Body of pancreas (tissue), 4 donors: ENCODE results near the gene FER. TPM values are rescaled to one million over a fixed set of nuclear protein-coding genes. Genes with fewer than 3 reads are reported as not detected.
"Not testable (repeated sequence)": the region's sequence is repeated elsewhere in the genome, so short reads cannot be mapped to it uniquely, and the experiment has no call there.

Source experiments
- ATAC-seq: fragments of 150-250 bp; one replicate; pipeline ENCODE4 v1.9.1; 2016
- DNase-seq, 4 donors: peaks; one replicate each; pipeline ENCODE4 v3.0.0-alpha.2; 2019
- H3K27ac ChIP-seq, 4 donors: fragments of 200-600 bp; sonication (generic); 1 replicate in 3 of 4; 2 replicates in 1 of 4; pipeline versions ENCODE4 v1.5.1 to v1.6.1; 2016 to 2019; ENCODE audit warnings: mild to moderate bottlenecking in 1 of 4, mixed read lengths in 1 of 4, moderate library complexity in 1 of 4
- H3K27me3 ChIP-seq, 2 donors: fragments of 200-600 bp; sonication (generic); one replicate each; pipeline ENCODE4 v1.6.0; 2016; ENCODE audit warnings: mild to moderate bottlenecking in 1 of 2
- H3K36me3 ChIP-seq, 2 donors: fragments of 200-600 bp; sonication (generic); replicated peaks in 1 of 2; 2 replicates each; pipeline ENCODE4 v1.5.1; 2016; ENCODE audit warnings: low read depth in 2 of 2; ENCODE audit not compliant: insufficient read depth in 1 of 2
- H3K4me1 ChIP-seq: fragments of 200-600 bp; sonication (generic); one replicate; pipeline ENCODE4 v1.6.0; 2016
- H3K4me3 ChIP-seq, 2 donors: fragments of 200-600 bp; sonication (generic); 1 replicate in 1 of 2; 2 replicates in 1 of 2; pipeline ENCODE4 v1.5.1; 2016 to 2019
- H3K9me3 ChIP-seq, 3 donors: fragments of 200-600 bp; sonication (generic); 1 replicate in 2 of 3; 2 replicates in 1 of 3; pipeline ENCODE4 v1.5.1; 2016
- CTCF ChIP-seq, 7 experiments: fragments of 450-650 bp in 4 of 7; fragments of 200-600 bp in 3 of 7; sonication (generic) in 3 of 7; IDR thresholded peaks; one replicate each; pipeline ENCODE4 v1.5.1; 2016 to 2019; ENCODE audit warnings: antibody characterized with exemption in 7 of 7
- POLR2A ChIP-seq, 3 donors: fragments of 450-650 bp; IDR thresholded peaks; one replicate each; pipeline ENCODE4 v1.6.1; 2016; ENCODE audit warnings: antibody characterized with exemption in 3 of 3, mild to moderate bottlenecking in 2 of 3
- WGBS, 2 donors: methylation state at CpG; one replicate each; pipeline ENCODE4 v1.1.5; 2017; 5-methylcytosine and 5-hydroxymethylcytosine counted together
- intact Hi-C: fragments of 100-400 bp; cut with DNase I; formaldehyde crosslinking; loops from one replicate; pipeline ENCODE4 v1.15.1; 2023
- total RNA-seq, 2 donors: library from RNA; depleted of rRNA; stranded (reverse); fragments of >200 nt; gene quantifications; one replicate each; pipeline ENCODE4 v1.1.0, GENCODE V29; 2016

Gene FER
- total RNA-seq, 2 donors from 2014 or later: 7.9 to 13.2 TPM

- no peak for TF ChIP-seq POLR2A (IDR thresholded peaks at IDR 0.05)
- TF ChIP-seq CTCF (IDR thresholded peaks at IDR 0.05): no peak
- Histone ChIP-seq H3K9me3 (no peaks in the 10 kb centered on the region), H3K4me3 (no peak overlapping the region), H3K36me3 (no peaks in the 10 kb centered on the region), H3K27me3 (no peaks in the 10 kb centered on the region), H3K4me1 (peaks cover 4% of the 10 kb centered on the region), H3K27ac (no peak overlapping the region)
- ATAC-seq (no peak), DNase-seq (no peak)
- intact Hi-C loops: no loop called here
Measured at GRCh38 chr5:108765647-108766046, 17.9 kb downstream of the FER start.

DNA sequence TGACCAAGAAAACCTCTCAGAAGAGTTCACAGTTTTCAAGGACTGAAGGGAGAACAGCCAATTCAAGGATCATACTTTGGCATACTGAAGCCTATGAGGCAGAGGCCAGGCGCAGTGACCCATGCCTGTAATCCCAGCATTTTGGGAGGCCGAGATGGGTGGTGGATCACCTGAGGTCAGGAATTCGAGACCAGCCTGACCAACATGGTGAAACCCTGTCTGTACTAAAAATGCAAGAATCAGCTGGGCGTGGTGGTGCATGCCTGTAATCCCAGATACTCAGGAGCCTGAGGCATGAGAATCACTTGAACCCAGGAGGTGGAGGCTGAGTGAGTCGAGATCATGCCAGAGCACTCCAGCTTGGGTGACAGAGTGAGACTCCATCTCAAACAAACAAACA lies 19.2 kb downstream of the FER start:
- DNase-seq, H3K36me3 ChIP-seq, H3K9me3 ChIP-seq, H3K4me1 ChIP-seq, ATAC-seq, intact Hi-C loops, H3K27ac ChIP-seq, H3K4me3 ChIP-seq, H3K27me3 ChIP-seq: not testable (repeated sequence)
- WGBS, 2 donors: 82 to 87% methylated on average over 5 of the region's 5 CpGs

DNA sequence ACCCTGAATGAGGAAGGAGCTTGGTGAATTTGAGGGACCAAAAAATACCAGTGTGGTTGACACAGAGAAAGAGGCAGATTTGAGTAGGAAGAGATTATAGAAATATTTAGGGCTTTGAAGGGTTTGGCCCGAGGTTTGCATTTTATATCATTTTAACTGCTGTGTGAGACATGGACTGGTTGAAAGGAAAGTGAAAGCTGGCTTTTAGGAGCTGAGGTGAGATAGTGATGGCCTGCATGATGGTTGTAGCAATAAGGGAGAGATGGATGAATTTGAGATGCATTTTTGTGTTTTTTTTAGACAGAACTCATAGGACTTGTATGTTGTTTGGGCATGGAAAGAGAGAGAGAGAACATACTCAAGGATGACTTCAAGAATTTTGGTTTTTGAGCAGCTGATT lies 21.7 kb downstream of the FER start:
- Histone ChIP-seq H3K36me3 (no peaks in the 10 kb centered on the region), H3K9me3 (no peaks in the 10 kb centered on the region), H3K27ac (no peak overlapping the region), H3K4me3 (no peak overlapping the region), H3K27me3 (no peaks in the 10 kb centered on the region), H3K4me1 (no peaks in the 10 kb centered on the region)
- TF ChIP-seq POLR2A (IDR thresholded peaks at IDR 0.05) (no peak), CTCF (IDR thresholded peaks at IDR 0.05) (no peak)
- ATAC-seq (no peak), DNase-seq (no peak)
- intact Hi-C loops: no loop called here
- WGBS, 2 donors: 69 to 79% methylated on average over 1 of the region's 1 CpG

GRCh38 chr5:108772626-108773025 lies 24.9 kb downstream of the FER start:
- Histone ChIP-seq H3K27me3 (no peaks in the 10 kb centered on the region), H3K36me3 (no peaks in the 10 kb centered on the region), H3K4me3 (no peak overlapping the region), H3K4me1 (no peaks in the 10 kb centered on the region), H3K27ac (no peak overlapping the region), H3K9me3 (no peaks in the 10 kb centered on the region)
- WGBS, 2 donors: 57 to 58% methylated on average over 1 of the region's 1 CpG
- TF ChIP-seq POLR2A (IDR thresholded peaks at IDR 0.05) (no peak), CTCF (IDR thresholded peaks at IDR 0.05) (no peak)
- ATAC-seq (no peak), DNase-seq (no peak)
- intact Hi-C loops: no loop called here

DNA sequence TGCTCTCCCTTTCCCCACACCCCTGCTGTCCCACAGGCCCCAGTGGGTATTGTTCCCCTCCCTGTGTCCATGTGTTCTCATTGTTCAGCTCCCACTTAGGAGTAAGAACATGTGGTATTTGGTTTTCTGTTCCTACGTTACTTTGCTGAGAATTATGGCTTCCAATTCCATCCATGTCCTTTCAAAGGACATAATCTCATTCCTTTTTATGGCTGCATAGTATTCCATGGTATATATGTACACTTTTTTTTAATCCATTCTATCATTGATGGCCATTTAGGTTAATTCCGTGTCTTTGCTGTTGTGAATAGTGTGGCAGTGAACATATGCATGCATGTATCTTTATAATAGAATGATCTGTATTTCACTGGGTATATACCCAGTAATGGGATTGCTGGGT lies 25.6 kb downstream of the FER start:
- TF ChIP-seq CTCF (IDR thresholded peaks at IDR 0.05) (no peak), POLR2A (IDR thresholded peaks at IDR 0.05) (no peak)
- Histone ChIP-seq H3K4me3 (no peak overlapping the region), H3K27ac (no peak overlapping the region), H3K9me3 (no peaks in the 10 kb centered on the region), H3K4me1 (no peaks in the 10 kb centered on the region), H3K36me3 (no peaks in the 10 kb centered on the region), H3K27me3 (no peaks in the 10 kb centered on the region)
- intact Hi-C loops: no loop called here
- DNase-seq (no peak), ATAC-seq (no peak)
- 97 to 100% methylated on average over 2 of the region's 2 CpGs for WGBS, 2 donors

DNA sequence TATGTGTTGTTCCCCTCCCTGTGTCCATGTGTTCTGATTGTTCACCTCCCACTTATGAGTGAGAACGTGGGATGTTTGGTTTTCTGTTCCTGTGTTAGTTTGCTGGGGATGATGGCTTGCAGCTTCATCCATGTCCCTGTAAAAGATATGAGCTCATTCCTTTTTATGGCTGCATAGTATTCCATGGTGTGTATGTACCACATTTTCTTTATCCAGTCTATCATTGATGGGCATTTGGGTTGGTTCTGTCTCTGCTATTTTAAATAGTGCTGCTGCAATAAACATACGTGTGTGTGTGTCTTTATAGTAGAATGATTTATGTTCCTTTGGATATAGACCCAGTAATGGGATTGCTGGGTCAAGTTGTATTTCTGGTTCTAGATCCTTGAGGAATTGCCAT lies 26.4 kb downstream of the FER start:
- H3K36me3 ChIP-seq, H3K4me3 ChIP-seq, H3K4me1 ChIP-seq, H3K9me3 ChIP-seq, H3K27me3 ChIP-seq, H3K27ac ChIP-seq, intact Hi-C loops, DNase-seq, ATAC-seq: not testable (repeated sequence)
- WGBS, 2 donors: 88 to 93% methylated on average over 2 of the region's 2 CpGs

DNA sequence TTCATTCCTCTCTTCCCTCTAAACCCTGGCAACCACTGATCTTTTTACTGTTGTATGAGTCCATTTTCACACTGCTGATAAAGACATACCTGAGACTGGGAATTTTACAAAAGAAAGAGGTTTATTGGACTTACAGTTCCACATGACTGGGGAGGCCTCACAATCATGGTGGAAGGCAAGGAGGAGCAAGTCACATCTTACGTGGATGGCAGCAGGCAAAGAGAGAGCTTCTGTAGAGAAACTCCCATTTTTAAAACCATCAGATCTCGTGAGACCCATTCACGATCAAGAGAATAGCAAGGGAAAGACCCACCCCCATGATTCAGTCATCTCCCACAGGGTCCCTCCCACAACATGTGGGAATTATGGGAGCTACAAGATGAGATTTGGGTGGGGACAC lies 29.9 kb downstream of the FER start:
- H3K4me3 ChIP-seq, H3K9me3 ChIP-seq, H3K27me3 ChIP-seq, H3K27ac ChIP-seq, ATAC-seq, intact Hi-C loops, DNase-seq, H3K4me1 ChIP-seq, H3K36me3 ChIP-seq: not testable (repeated sequence)
- WGBS, 2 donors: 94 to 100% methylated on average over 3 of the region's 3 CpGs

- intact Hi-C loops, DNase-seq: not testable (repeated sequence)
- WGBS, 2 donors: 91 to 97% methylated on average over 4 of the region's 4 CpGs
Measured at GRCh38 chr5:108784577-108784976, 36.9 kb downstream of the FER start.

More at GRCh38 chr5:108784577-108784976, 36.9 kb downstream of the FER start:
- not testable (repeated sequence) for H3K27ac ChIP-seq, ATAC-seq, H3K4me3 ChIP-seq, H3K36me3 ChIP-seq, H3K9me3 ChIP-seq, H3K4me1 ChIP-seq, H3K27me3 ChIP-seq
